Lower leg skin (tissue), 4 donors: ENCODE measurements around the gene USP33. TPM values are rescaled to one million over a fixed set of nuclear protein-coding genes. Genes with fewer than 3 reads are reported as not detected.
"Not testable (repeated sequence)": the region's sequence is repeated elsewhere in the genome, so short reads cannot be mapped to it uniquely, and the experiment has no call there.

Experiments
- DNase-seq, 2 donors: peaks; one replicate each; pipeline ENCODE4 v3.0.0-alpha.2; 2019; ENCODE audit warnings: low spot score in 2 of 2
- H3K4me3 ChIP-seq: fragments of 200-600 bp; sonication (generic); 2 replicates; pipeline ENCODE4 v1.5.1; 2017; ENCODE audit warnings: mild to moderate bottlenecking, low read depth; ENCODE audit not compliant: poor library complexity, severe bottlenecking
- POLR2A ChIP-seq, 2 donors: fragments of 450-650 bp; IDR thresholded peaks; one replicate each; pipeline ENCODE4 v1.6.1; 2016 to 2017; ENCODE audit warnings: antibody characterized with exemption in 2 of 2, mild to moderate bottlenecking in 1 of 2, moderate library complexity in 1 of 2
- WGBS, 2 donors: methylation state at CpG; one replicate each; pipeline ENCODE4 v1.1.5; 2018; 5-methylcytosine and 5-hydroxymethylcytosine counted together
- intact Hi-C: fragments of 100-400 bp; cut with DNase I; formaldehyde crosslinking; loops from one replicate; pipeline ENCODE4 v1.15.0; 2023; ENCODE audit warnings: low total_unique reads
- total RNA-seq, 4 donors: library from RNA; depleted of rRNA; stranded (reverse); fragments of >200 nt; gene quantifications; one replicate each; pipeline ENCODE4 v1.1.0, GENCODE V29; 2016
- TF ChIP-seq, protein P1 (sequence below), 3 donors: fragments of 450-650 bp; IDR thresholded peaks; one replicate each; pipeline ENCODE4 v1.5.1; 2016; ENCODE audit warnings: antibody characterized with exemption in 3 of 3, mild to moderate bottlenecking in 3 of 3, moderate library complexity in 2 of 3

USP33 gene
- total RNA-seq, 4 donors from 2014 or later = 38.4 to 54.6 (median 40.7) TPM

DNA sequence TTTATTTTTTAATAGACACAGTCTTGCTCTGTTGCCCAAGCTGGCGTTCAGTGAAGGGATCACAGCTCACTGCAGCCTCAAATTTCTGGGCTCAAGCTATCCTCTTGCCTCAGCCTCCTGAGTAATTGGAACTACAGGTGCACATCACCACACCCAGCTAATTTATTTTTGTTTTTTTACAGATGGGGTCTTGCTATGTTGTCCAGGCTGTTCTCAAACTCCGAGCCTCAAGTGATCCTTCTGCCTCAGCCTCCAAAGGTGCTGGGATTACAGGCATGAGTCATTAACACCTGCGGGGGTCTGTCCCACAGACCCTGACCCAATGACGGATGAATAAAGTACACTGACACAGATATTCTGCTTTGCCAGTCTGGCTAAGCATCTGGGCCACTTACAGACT, 43.6 kb downstream of the USP33 start:
- no peak for DNase-seq
- H3K4me3 ChIP-seq = no peak overlapping the region
- intact Hi-C loops = no loop called here
- WGBS, 2 donors = 96 to 99% methylated on average over 4 of the region's 4 CpGs
- TF ChIP-seq, protein P1, sequence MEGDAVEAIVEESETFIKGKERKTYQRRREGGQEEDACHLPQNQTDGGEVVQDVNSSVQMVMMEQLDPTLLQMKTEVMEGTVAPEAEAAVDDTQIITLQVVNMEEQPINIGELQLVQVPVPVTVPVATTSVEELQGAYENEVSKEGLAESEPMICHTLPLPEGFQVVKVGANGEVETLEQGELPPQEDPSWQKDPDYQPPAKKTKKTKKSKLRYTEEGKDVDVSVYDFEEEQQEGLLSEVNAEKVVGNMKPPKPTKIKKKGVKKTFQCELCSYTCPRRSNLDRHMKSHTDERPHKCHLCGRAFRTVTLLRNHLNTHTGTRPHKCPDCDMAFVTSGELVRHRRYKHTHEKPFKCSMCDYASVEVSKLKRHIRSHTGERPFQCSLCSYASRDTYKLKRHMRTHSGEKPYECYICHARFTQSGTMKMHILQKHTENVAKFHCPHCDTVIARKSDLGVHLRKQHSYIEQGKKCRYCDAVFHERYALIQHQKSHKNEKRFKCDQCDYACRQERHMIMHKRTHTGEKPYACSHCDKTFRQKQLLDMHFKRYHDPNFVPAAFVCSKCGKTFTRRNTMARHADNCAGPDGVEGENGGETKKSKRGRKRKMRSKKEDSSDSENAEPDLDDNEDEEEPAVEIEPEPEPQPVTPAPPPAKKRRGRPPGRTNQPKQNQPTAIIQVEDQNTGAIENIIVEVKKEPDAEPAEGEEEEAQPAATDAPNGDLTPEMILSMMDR (IDR thresholded peaks at IDR 0.05) = no peak
- no peak for TF ChIP-seq POLR2A (IDR thresholded peaks at IDR 0.05)

DNA sequence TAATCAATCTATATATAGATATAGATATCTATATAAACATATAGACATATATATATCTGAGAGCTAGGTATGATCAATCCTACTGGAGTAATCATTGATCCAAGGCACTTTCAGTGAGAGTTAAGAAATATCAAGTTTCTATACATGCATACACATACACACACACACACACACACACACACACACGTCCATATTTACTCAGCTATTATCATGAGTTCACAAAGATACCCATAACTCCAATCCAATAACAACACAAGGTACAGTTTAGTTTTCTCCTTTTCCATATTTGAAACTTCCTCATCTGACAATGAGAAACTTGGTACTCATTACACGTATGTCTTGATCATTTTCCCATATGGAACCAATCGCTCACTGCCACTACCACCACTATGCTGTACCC, 49.9 kb downstream of the USP33 start:
- WGBS, 2 donors = 87 to 88% methylated on average over 3 of the region's 3 CpGs
- H3K4me3 ChIP-seq = no peak overlapping the region
- intact Hi-C loops = no loop called here
- DNase-seq = no peak
- no peak for TF ChIP-seq POLR2A (IDR thresholded peaks at IDR 0.05)
- TF ChIP-seq, protein P1 (IDR thresholded peaks at IDR 0.05) = no peak

DNA sequence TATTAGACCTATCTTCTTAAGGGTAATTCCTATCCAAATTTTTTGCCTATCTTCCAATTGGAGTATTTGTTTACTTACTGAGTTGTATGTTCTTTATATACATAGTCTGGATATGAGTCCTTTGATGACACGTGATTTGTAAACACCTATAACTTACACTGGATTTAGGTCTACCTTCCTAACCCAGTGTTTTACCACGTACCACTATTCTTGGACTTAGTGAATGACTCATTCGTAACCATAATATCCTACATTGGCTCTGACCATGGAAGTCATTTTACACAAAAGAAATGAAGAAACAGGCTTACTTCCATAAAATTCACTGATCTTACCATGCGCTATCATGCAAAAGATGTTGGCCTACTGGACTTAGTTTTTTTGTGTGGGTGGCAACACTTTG, 53.3 kb downstream of the USP33 start:
- TF ChIP-seq, protein P1 (IDR thresholded peaks at IDR 0.05) = no peak
- TF ChIP-seq POLR2A (IDR thresholded peaks at IDR 0.05) = no peak
- no peak overlapping the region for H3K4me3 ChIP-seq
- 94 to 97% methylated on average over 4 of the region's 4 CpGs for WGBS, 2 donors
- no peak for DNase-seq
- intact Hi-C loops = no loop called here

DNA sequence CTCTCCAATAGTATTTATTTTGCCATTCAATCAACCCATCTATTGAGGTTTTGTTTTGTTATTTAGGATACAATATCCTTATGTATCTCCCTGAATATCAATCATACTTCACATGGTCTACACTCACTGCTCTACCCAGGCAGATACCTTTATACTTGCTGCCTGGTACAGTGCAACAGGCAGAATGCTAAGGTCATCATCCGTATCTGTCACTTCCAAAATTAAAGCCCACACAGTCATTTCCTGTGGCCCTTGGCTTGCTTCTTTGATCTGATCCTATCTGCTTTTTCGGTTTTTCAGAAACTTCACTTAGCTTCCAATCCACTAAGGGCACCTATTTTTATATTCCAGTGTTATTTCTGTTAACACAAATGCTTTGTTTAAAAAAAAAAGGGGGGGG, 54.9 kb downstream of the USP33 start:
- TF ChIP-seq, protein P1 (IDR thresholded peaks at IDR 0.05) = no peak
- no peak for TF ChIP-seq POLR2A (IDR thresholded peaks at IDR 0.05)
- H3K4me3 ChIP-seq = no peak overlapping the region
- 74 to 77% methylated on average over 2 of the region's 2 CpGs for WGBS, 2 donors
- DNase-seq = no peak
- intact Hi-C loops = no loop called here

DNA sequence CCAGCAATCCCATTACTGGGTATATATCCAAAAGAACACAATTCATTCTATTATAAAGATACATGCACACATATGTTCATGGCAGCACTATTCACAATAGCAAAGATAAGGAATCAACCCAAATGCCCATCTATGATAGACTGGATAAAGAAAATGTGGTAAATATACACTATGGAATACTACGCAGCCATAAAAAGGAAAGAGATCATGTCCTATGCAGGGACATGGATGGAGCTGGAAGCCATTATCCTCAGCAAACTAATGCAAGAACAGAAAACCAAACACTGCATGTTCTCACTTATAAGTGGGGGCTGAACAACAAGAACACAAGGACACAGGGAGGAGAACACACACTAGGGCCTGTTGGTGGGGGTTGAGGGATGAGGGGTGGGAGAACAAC, 60.0 kb downstream of the USP33 start:
- intact Hi-C loops, DNase-seq: not testable (repeated sequence)
- 100% methylated on average over 1 of the region's 1 CpG for WGBS, 2 donors

DNA sequence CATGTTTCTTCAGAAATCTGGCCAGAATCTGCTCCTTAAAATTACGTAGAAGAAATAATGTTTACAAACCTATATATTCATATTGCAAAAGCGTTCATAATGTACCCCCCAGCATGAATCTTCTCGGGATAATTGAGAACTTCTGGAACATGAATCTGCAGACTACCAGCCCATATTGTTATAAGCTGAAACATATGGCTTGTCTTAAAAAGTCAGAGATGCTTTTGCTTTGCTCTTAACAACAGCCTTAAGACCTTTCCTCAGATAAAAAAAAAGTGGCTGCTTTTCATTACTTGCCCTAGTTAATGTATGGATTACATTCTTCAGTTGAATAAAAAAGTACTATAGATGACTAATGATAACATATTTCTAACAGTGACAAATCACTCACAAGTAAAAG, 62.2 kb downstream of the USP33 start:
- 73 to 82% methylated on average over 3 of the region's 3 CpGs for WGBS, 2 donors
- intact Hi-C loops = no loop called here
- no peak for TF ChIP-seq POLR2A (IDR thresholded peaks at IDR 0.05)
- TF ChIP-seq, protein P1 (IDR thresholded peaks at IDR 0.05) = no peak

More for the DNA sequence above, 60.0 kb downstream of the USP33 start:
- not testable (repeated sequence) for H3K4me3 ChIP-seq

More for the DNA sequence above, 62.2 kb downstream of the USP33 start:
- no peak for DNase-seq
- H3K4me3 ChIP-seq = no peak overlapping the region
